Peyer's patch (tissue), 4 donors: Measurements from ENCODE around the gene SMYD1. TPM values are rescaled to one million over a fixed set of nuclear protein-coding genes. Genes with fewer than 3 reads are reported as not detected.

Source experiments
- DNase-seq, 3 donors: peaks; one replicate each; pipeline ENCODE4 v3.0.0-alpha.2; 2017 to 2019
- H3K27ac ChIP-seq, 4 donors: fragments of 200-600 bp; sonication (generic); one replicate each; pipeline ENCODE4 v1.5.1; 2016 to 2019
- H3K27me3 ChIP-seq, 2 donors: fragments of 200-600 bp; sonication (generic); one replicate each; pipeline ENCODE4 v1.5.1; 2019
- H3K36me3 ChIP-seq, 3 donors: fragments of 200-600 bp; sonication (generic); one replicate each; pipeline ENCODE4 v1.5.1; 2016 to 2019
- H3K4me1 ChIP-seq, 4 donors: fragments of 200-600 bp; sonication (generic); one replicate each; pipeline ENCODE4 v1.5.1; 2016 to 2019
- H3K4me3 ChIP-seq, 4 donors: fragments of 200-600 bp; sonication (generic); 1 replicate in 3 of 4; 2 replicates in 1 of 4; pipeline ENCODE4 v1.5.1; 2016 to 2019; ENCODE audit warnings: mild to moderate bottlenecking in 1 of 4
- H3K9me3 ChIP-seq, 4 donors: fragments of 200-600 bp; sonication (generic); one replicate each; pipeline ENCODE4 v1.5.1; 2016 to 2019; ENCODE audit warnings: mild to moderate bottlenecking in 1 of 4
- CTCF ChIP-seq, 6 experiments: fragments of 450-650 bp in 4 of 6; fragments of 200-600 bp in 2 of 6; sonication (generic) in 1 of 6; IDR thresholded peaks; one replicate each; pipeline ENCODE4 v1.5.1; 2017 to 2019; ENCODE audit warnings: antibody characterized with exemption in 6 of 6, mild to moderate bottlenecking in 3 of 6, moderate library complexity in 1 of 6
- POLR2A ChIP-seq, 2 donors: fragments of 450-650 bp; IDR thresholded peaks; one replicate each; pipeline ENCODE4 v1.5.1; 2017; ENCODE audit warnings: antibody characterized with exemption in 2 of 2, mild to moderate bottlenecking in 2 of 2, moderate library complexity in 2 of 2
- total RNA-seq, 4 donors: library from RNA; depleted of rRNA; stranded (reverse); fragments of >200 nt; gene quantifications; one replicate each; pipeline ENCODE4 v1.1.0, GENCODE V29; 2016

Gene SMYD1
- total RNA-seq, 4 donors from 2014 or later: 0.67 to 2.7 TPM; not detected in 2

- Histone ChIP-seq H3K27me3 (no peaks in the 10 kb centered on the region), H3K4me3 (peak overlapping the region in 1 of 4 donors; percentile 18), H3K9me3 (no peaks in the 10 kb centered on the region), H3K36me3 (no peaks in the 10 kb centered on the region), H3K27ac (peak overlapping the region in 1 of 4 donors; percentile 64), H3K4me1 (no peaks in the 10 kb centered on the region)
- DNase-seq: no peak
- TF ChIP-seq CTCF (IDR thresholded peaks at IDR 0.05) (no peak), POLR2A (IDR thresholded peaks at IDR 0.05) (no peak)
Observed at GRCh38 chr2:88067189-88067588, 436 bp upstream of the SMYD1 start.

GRCh38 chr2:88068044-88068443 is 419 bp downstream of the SMYD1 start:
- Histone ChIP-seq H3K4me1 (no peaks in the 10 kb centered on the region), H3K4me3 (peak overlapping the region in 1 of 4 donors; percentile 18), H3K27ac (peak overlapping the region in 1 of 4 donors; percentile 64), H3K9me3 (no peaks in the 10 kb centered on the region), H3K27me3 (no peaks in the 10 kb centered on the region), H3K36me3 (no peaks in the 10 kb centered on the region)
- TF ChIP-seq POLR2A (IDR thresholded peaks at IDR 0.05) (no peak), CTCF (IDR thresholded peaks at IDR 0.05) (no peak)
- DNase-seq: no peak

- TF ChIP-seq CTCF (IDR thresholded peaks at IDR 0.05) (no peak), POLR2A (IDR thresholded peaks at IDR 0.05) (no peak)
- no peak overlapping the region for H3K4me3 ChIP-seq
Observed at GRCh38 chr2:88069117-88069516, 1.5 kb downstream of the SMYD1 start.

GRCh38 chr2:88070055-88070454 is 2.4 kb downstream of the SMYD1 start:
- DNase-seq: no peak
- Histone ChIP-seq H3K4me1 (no peaks in the 10 kb centered on the region), H3K27me3 (no peaks in the 10 kb centered on the region), H3K36me3 (no peaks in the 10 kb centered on the region), H3K27ac (peak overlapping the region in 1 of 4 donors; percentile 37), H3K4me3 (no peak overlapping the region), H3K9me3 (no peaks in the 10 kb centered on the region)
- no peak for TF ChIP-seq POLR2A (IDR thresholded peaks at IDR 0.05)
- no peak for TF ChIP-seq CTCF (IDR thresholded peaks at IDR 0.05)

More at GRCh38 chr2:88069117-88069516, 1.5 kb downstream of the SMYD1 start:
- Histone ChIP-seq H3K9me3 (no peaks in the 10 kb centered on the region), H3K4me1 (no peaks in the 10 kb centered on the region), H3K36me3 (no peaks in the 10 kb centered on the region), H3K27ac (peak overlapping the region in 1 of 4 donors; percentile 64), H3K27me3 (no peaks in the 10 kb centered on the region)
- no peak for DNase-seq

GRCh38 chr2:88071365-88071764 is 3.7 kb downstream of the SMYD1 start:
- TF ChIP-seq CTCF (IDR thresholded peaks at IDR 0.05) (no peak), POLR2A (IDR thresholded peaks at IDR 0.05) (no peak)
- no peak overlapping the region for H3K4me3 ChIP-seq
- H3K4me1 ChIP-seq: no peaks in the 10 kb centered on the region
- no peaks in the 10 kb centered on the region for H3K9me3 ChIP-seq
- no peak overlapping the region for H3K27ac ChIP-seq
- H3K27me3 ChIP-seq: no peaks in the 10 kb centered on the region
- no peak for DNase-seq
- no peaks in the 10 kb centered on the region for H3K36me3 ChIP-seq

- DNase-seq: no peak
- Histone ChIP-seq H3K4me1 (no peaks in the 10 kb centered on the region), H3K9me3 (no peaks in the 10 kb centered on the region), H3K36me3 (no peaks in the 10 kb centered on the region), H3K27me3 (no peaks in the 10 kb centered on the region), H3K27ac (peak overlapping the region in 1 of 4 donors; percentile 23), H3K4me3 (no peak overlapping the region)
- no peak for TF ChIP-seq POLR2A (IDR thresholded peaks at IDR 0.05)
- TF ChIP-seq CTCF (IDR thresholded peaks at IDR 0.05): no peak
Observed at GRCh38 chr2:88074150-88074549, 6.5 kb downstream of the SMYD1 start.
